Stomach (tissue), 4 donors: ENCODE measurements around the gene RASD2.

Experiments
- POLR2A ChIP-seq, 4 donors: fragments of 450-650 bp; IDR thresholded peaks; one replicate each; pipeline ENCODE4 v1.6.1; 2016; ENCODE audit warnings: antibody characterized with exemption in 4 of 4, control low read depth in 2 of 4, mild to moderate bottlenecking in 1 of 4, moderate library complexity in 1 of 4
- POLR2AphosphoS5 ChIP-seq, 3 donors: sonication (generic); formaldehyde crosslinking; IDR thresholded peaks; one replicate each; pipeline ENCODE4 v1.6.1; 2016; ENCODE audit warnings: antibody characterized with exemption in 3 of 3
- TF ChIP-seq, protein P1 (sequence below), 7 experiments: fragments of 450-650 bp in 4 of 7; fragments of 200-600 bp in 3 of 7; sonication (generic) in 3 of 7; IDR thresholded peaks; one replicate each; pipeline ENCODE4 v1.5.1; 2016 to 2019; ENCODE audit warnings: antibody characterized with exemption in 7 of 7, control low read depth in 2 of 7, mild to moderate bottlenecking in 1 of 7

DNA sequence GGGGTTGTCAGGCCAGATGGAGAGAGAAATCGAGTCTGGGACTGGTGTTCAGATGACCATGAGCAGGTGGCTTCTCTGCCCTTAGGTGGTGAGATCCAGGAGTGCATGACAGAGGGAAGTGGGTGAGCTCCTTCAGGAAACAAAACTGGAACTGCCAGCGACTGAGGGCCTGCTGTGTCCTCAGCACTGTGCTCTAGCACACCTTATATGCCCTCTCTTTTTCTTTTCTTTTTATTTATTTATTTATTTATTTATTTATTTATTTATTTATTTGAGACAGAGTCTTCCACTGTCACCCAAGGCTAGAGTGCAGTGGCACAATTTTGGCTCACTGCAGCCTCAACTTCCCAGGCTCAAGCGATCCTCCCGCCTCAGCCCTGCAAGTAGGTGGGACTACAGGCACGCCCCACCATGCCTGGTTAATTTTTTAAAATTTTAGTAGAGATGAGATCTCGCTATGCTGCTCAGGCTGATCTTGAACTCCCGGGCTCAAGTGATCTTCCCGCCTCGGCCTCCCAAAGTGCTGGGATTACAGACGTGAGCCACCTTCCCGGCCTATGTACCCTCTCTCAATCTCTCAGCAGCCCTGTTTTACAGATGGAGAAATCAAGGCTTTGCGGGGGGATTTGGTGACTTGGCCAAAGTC, 14.8 kb upstream of the RASD2 start:
- TF ChIP-seq, protein P1, sequence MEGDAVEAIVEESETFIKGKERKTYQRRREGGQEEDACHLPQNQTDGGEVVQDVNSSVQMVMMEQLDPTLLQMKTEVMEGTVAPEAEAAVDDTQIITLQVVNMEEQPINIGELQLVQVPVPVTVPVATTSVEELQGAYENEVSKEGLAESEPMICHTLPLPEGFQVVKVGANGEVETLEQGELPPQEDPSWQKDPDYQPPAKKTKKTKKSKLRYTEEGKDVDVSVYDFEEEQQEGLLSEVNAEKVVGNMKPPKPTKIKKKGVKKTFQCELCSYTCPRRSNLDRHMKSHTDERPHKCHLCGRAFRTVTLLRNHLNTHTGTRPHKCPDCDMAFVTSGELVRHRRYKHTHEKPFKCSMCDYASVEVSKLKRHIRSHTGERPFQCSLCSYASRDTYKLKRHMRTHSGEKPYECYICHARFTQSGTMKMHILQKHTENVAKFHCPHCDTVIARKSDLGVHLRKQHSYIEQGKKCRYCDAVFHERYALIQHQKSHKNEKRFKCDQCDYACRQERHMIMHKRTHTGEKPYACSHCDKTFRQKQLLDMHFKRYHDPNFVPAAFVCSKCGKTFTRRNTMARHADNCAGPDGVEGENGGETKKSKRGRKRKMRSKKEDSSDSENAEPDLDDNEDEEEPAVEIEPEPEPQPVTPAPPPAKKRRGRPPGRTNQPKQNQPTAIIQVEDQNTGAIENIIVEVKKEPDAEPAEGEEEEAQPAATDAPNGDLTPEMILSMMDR (IDR thresholded peaks at IDR 0.05): no peak
- TF ChIP-seq POLR2A (IDR thresholded peaks at IDR 0.05) (no peak), POLR2AphosphoS5 (IDR thresholded peaks at IDR 0.05) (no peak)
